CD14-positive monocyte (primary cell): ENCODE results near the gene KRTAP16-1. TPM values are rescaled to one million over a fixed set of nuclear protein-coding genes. Genes with fewer than 3 reads are reported as not detected.

Source experiments
- DNase-seq, 3 donors: peaks; one replicate each; pipeline ENCODE4 v3.0.0-alpha.2; 2011 to 2022
- H2AFZ ChIP-seq: 2 replicates; pipeline ENCODE4 v1.6.0; 2012; ENCODE audit warnings: mild to moderate bottlenecking, low read depth, low read length, inconsistent platforms; ENCODE audit not compliant: insufficient read depth, poor library complexity, severe bottlenecking
- H3K27ac ChIP-seq, 2 donors: 1 replicate in 1 of 2; 2 replicates in 1 of 2; pipeline ENCODE4 v1.5.1; 2012 to 2013; ENCODE audit warnings: low read length in 2 of 2, control low read depth in 1 of 2, inconsistent platforms in 1 of 2, low read depth in 1 of 2, mild to moderate bottlenecking in 1 of 2
- H3K27me3 ChIP-seq, 2 donors: one replicate each; pipeline versions ENCODE4 v1.6.0 to v1.6.1; 2011 to 2013; ENCODE audit warnings: low read length in 2 of 2; ENCODE audit not compliant: control insufficient read depth in 2 of 2, insufficient read depth in 2 of 2
- H3K36me3 ChIP-seq, 2 donors: replicated peaks in 1 of 2; 1 replicate in 1 of 2; 2 replicates in 1 of 2; pipeline versions ENCODE4 v1.5.1 to v1.6.1; 2012 to 2013; ENCODE audit warnings: low read length in 2 of 2, control low read depth in 1 of 2, inconsistent platforms in 1 of 2, mild to moderate bottlenecking in 1 of 2; ENCODE audit not compliant: insufficient read depth in 2 of 2, control insufficient read depth in 1 of 2
- H3K4me1 ChIP-seq, 2 donors: 1 replicate in 1 of 2; 2 replicates in 1 of 2; pipeline versions ENCODE4 v1.5.1 to v1.6.1; 2012 to 2013; ENCODE audit warnings: low read length in 2 of 2, control low read depth in 1 of 2, inconsistent platforms in 1 of 2, mild to moderate bottlenecking in 1 of 2, moderate library complexity in 1 of 2; ENCODE audit not compliant: insufficient read depth in 2 of 2, control insufficient read depth in 1 of 2
- H3K4me2 ChIP-seq: replicated peaks from 2 replicates; pipeline ENCODE3; 2012; ENCODE audit warnings: low read length, moderate library complexity, mild to moderate bottlenecking; ENCODE audit not compliant: poor library complexity, severe bottlenecking; ENCODE audit errors: extremely low read depth
- H3K4me3 ChIP-seq, 3 experiments: fragments of 200-600 bp in 1 of 3; sonication (generic) in 1 of 3; replicated peaks in 1 of 3; 1 replicate in 2 of 3; 2 replicates in 1 of 3; pipeline ENCODE4 v1.5.1; 2011 to 2013; ENCODE audit warnings: low read length in 3 of 3, mild to moderate bottlenecking in 3 of 3, control low read depth in 2 of 3, low read depth in 2 of 3, inconsistent platforms in 1 of 3, moderate library complexity in 1 of 3
- H3K79me2 ChIP-seq: 2 replicates; pipeline ENCODE4 v1.6.0; 2012; ENCODE audit warnings: mild to moderate bottlenecking, control low read depth, inconsistent platforms, low read length, moderate library complexity; ENCODE audit not compliant: insufficient read depth
- H3K9ac ChIP-seq: 2 replicates; pipeline ENCODE4 v1.6.0; 2017; ENCODE audit warnings: low read length, mild to moderate bottlenecking; ENCODE audit not compliant: insufficient read depth, poor library complexity, severe bottlenecking
- H3K9me3 ChIP-seq, 2 donors: replicated peaks in 1 of 2; 1 replicate in 1 of 2; 2 replicates in 1 of 2; pipeline versions ENCODE4 v1.5.1 to v1.6.1; 2012 to 2013; ENCODE audit warnings: low read length in 2 of 2, control low read depth in 1 of 2; ENCODE audit not compliant: control insufficient read depth in 1 of 2, insufficient read depth in 1 of 2
- H4K20me1 ChIP-seq: 2 replicates; pipeline ENCODE4 v1.6.0; 2012; ENCODE audit warnings: mild to moderate bottlenecking, low read length, control low read depth, moderate library complexity; ENCODE audit not compliant: insufficient read depth
- H3K27ac Mint-ChIP-seq, 7 donors: one replicate each; pipeline ENCODE4 v1.8.0; 2020; ENCODE audit warnings: mild to moderate bottlenecking in 7 of 7, mixed read lengths in 7 of 7, moderate library complexity in 6 of 7, inconsistent platforms in 2 of 7
- H3K27me3 Mint-ChIP-seq, 3 donors: one replicate each; pipeline ENCODE4 v1.8.0; 2021 to 2022; ENCODE audit warnings: low read depth in 3 of 3, mild to moderate bottlenecking in 3 of 3, mixed read lengths in 3 of 3, moderate library complexity in 3 of 3, inconsistent platforms in 1 of 3
- H3K36me3 Mint-ChIP-seq, 2 donors: one replicate each; pipeline ENCODE4 v1.8.0; 2020; ENCODE audit warnings: mixed read lengths in 2 of 2, inconsistent platforms in 1 of 2, mild to moderate bottlenecking in 1 of 2
- H3K4me1 Mint-ChIP-seq: one replicate; pipeline ENCODE4 v1.8.0; 2020; ENCODE audit warnings: mild to moderate bottlenecking, mixed read lengths
- H3K4me3 Mint-ChIP-seq, 2 donors: one replicate each; pipeline ENCODE4 v1.8.0; 2020; ENCODE audit warnings: mild to moderate bottlenecking in 2 of 2, mixed read lengths in 2 of 2, moderate library complexity in 1 of 2
- H3K9me3 Mint-ChIP-seq, 7 donors: one replicate each; pipeline ENCODE4 v1.8.0; 2020 to 2022; ENCODE audit warnings: mixed read lengths in 7 of 7, mild to moderate bottlenecking in 6 of 7, moderate library complexity in 6 of 7, inconsistent platforms in 2 of 7
- WGBS: methylation state at CpG from one replicate; pipeline ENCODE4 v1.1.5; 2013; ENCODE audit warnings: missing lambda C conversion rate; ENCODE audit not compliant: insufficient coverage; 5-methylcytosine and 5-hydroxymethylcytosine counted together
- intact Hi-C, 2 donors: fragments of 100-400 bp; cut with micrococcal nuclease; formaldehyde crosslinking; loops; one replicate each; pipeline versions ENCODE4 v1.15.0 to v1.15.1; 2023
- polyA plus RNA-seq, 3 donors: library from polyadenylated mRNA; depleted of rRNA in 1 of 3; unstranded in 2 of 3; stranded (reverse) in 1 of 3; fragments of 300-500 nt in 2 of 3; fragments of >200 nt in 1 of 3; fragmentation: Illumina TruSeq in 2 of 3; gene quantifications; 1 replicate in 2 of 3; 2 replicates in 1 of 3; pipeline ENCODE4 v1.2.3, GENCODE V29; 2012 to 2021
- TF ChIP-seq, protein P1 (sequence below): fragments of 200-600 bp; IDR thresholded peaks from one replicate; pipeline ENCODE4 v1.8.0; 2022; ENCODE audit warnings: antibody characterized with exemption, mild to moderate bottlenecking

KRTAP16-1 gene
- polyA plus RNA-seq, 3 donors, result not detected

- Histone ChIP-seq H3K27ac (no peak overlapping the region), H4K20me1 (no peaks in the 10 kb centered on the region), H3K36me3 (no peaks in the 10 kb centered on the region), H3K4me1 (peaks cover 0 to 7% of the 10 kb centered on the region in 2 donors), H3K27me3 (no peaks in the 10 kb centered on the region), H2AFZ (no peak overlapping the region), H3K9ac (no peak overlapping the region), H3K9me3 (peaks cover 2 to 7% of the 10 kb centered on the region in 2 donors), H3K79me2 (no peaks in the 10 kb centered on the region), H3K4me2 (no peak overlapping the region), H3K4me3 (no peak overlapping the region)
- no peaks in the 10 kb centered on the region for H3K36me3 Mint-ChIP-seq
- peak overlapping the region in 3 of 7 donors; percentile 5 to 28 (median 15) for H3K27ac Mint-ChIP-seq
- H3K9me3 Mint-ChIP-seq, result peaks cover 3 to 16% (median 10%) of the 10 kb centered on the region in 7 donors
- 85% methylated on average over 15 of the region's 16 CpGs for WGBS
- no peak for DNase-seq
- TF ChIP-seq, protein P1, sequence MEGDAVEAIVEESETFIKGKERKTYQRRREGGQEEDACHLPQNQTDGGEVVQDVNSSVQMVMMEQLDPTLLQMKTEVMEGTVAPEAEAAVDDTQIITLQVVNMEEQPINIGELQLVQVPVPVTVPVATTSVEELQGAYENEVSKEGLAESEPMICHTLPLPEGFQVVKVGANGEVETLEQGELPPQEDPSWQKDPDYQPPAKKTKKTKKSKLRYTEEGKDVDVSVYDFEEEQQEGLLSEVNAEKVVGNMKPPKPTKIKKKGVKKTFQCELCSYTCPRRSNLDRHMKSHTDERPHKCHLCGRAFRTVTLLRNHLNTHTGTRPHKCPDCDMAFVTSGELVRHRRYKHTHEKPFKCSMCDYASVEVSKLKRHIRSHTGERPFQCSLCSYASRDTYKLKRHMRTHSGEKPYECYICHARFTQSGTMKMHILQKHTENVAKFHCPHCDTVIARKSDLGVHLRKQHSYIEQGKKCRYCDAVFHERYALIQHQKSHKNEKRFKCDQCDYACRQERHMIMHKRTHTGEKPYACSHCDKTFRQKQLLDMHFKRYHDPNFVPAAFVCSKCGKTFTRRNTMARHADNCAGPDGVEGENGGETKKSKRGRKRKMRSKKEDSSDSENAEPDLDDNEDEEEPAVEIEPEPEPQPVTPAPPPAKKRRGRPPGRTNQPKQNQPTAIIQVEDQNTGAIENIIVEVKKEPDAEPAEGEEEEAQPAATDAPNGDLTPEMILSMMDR, result no peak
- no peak overlapping the region for H3K4me3 Mint-ChIP-seq
- intact Hi-C loops, result loop anchor here (5.0 to 10.0 kb wide), 2 partner anchors 417 to 420 kb away; no protein-coding TSS in a partner anchor
- peaks cover 0 to 4% (median 0%) of the 10 kb centered on the region in 3 donors for H3K27me3 Mint-ChIP-seq
- peaks cover 10% of the 10 kb centered on the region for H3K4me1 Mint-ChIP-seq
Measured at GRCh38 chr17:41324180-41325075, 15.3 kb upstream of the KRTAP16-1 start.

DNA sequence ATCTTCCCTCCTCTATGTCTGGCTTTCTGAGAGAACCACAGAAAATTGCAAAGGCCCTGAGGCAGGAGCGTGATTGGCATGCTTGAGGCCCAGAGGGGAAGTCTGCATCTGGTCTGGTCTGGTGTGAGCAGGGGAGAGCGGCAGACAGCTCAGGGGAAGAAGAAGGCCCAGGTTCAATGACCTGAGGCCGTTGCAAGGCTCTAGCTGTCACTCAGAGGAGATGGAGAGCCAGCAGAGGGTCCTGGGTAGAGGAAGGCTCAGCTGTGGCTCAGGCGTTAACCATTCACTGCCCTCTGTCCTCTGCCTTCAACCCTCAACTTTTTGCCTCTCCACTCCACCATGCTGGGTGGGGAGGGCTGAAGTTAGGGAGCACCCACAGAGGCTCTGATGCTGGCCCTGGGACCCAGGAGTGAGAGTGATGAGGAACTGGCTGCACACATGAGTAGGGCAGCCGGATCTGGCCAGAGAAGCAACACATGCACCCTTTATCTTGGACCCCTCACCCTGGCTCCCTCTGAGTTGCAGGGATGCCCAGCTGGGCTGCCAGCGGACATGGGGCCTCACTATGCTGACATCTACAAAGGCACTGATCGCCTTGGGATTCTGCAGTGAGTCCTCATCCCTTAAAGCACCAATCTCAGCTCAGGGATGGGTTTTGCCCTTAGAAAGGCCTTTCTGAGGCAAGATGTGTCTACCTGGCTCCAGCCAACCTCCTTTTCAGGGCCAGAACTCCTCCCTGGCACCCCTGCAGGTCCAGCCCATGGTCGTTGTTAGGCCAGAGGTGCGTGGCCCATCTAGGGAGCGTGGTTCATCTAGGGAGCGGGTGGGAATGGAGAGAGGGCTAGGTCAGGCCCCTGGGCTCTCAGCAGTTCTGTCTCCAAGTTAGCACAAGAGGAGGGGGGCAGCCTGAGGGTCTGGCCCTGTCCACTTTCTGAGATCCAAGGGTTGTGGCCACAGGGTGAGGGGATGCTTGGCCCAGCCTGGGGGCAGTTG lies 14.1 kb upstream of the KRTAP16-1 start:
- Mint-ChIP-seq H3K27me3 (peaks cover 0 to 3% (median 0%) of the 10 kb centered on the region in 3 donors), H3K36me3 (no peaks in the 10 kb centered on the region), H3K4me1 (peaks cover 10% of the 10 kb centered on the region), H3K4me3 (no peak overlapping the region), H3K27ac (peak overlapping the region in 1 of 7 donors; percentile 58), H3K9me3 (peaks cover 3 to 17% (median 11%) of the 10 kb centered on the region in 7 donors)
- H3K9ac ChIP-seq, result no peak overlapping the region
- peaks cover 0 to 7% of the 10 kb centered on the region in 2 donors for H3K4me1 ChIP-seq
- no peak overlapping the region for H3K4me2 ChIP-seq
- H3K79me2 ChIP-seq, result no peaks in the 10 kb centered on the region
- no peak overlapping the region for H3K4me3 ChIP-seq
- no peaks in the 10 kb centered on the region for H3K27me3 ChIP-seq
- H2AFZ ChIP-seq, result no peak overlapping the region
- TF ChIP-seq, protein P1, result no peak
- H3K36me3 ChIP-seq, result no peaks in the 10 kb centered on the region
- no peak overlapping the region for H3K27ac ChIP-seq
- 93% methylated on average over 8 of the region's 11 CpGs for WGBS
- intact Hi-C loops, result loop anchor here (5.0 to 10.0 kb wide), 2 partner anchors 416 to 418 kb away; no protein-coding TSS in a partner anchor
- DNase-seq, result no peak
- no peaks in the 10 kb centered on the region for H4K20me1 ChIP-seq
- H3K9me3 ChIP-seq, result peaks cover 2 to 7% of the 10 kb centered on the region in 2 donors
